ENCODE results near the gene WHRN.

DNA sequence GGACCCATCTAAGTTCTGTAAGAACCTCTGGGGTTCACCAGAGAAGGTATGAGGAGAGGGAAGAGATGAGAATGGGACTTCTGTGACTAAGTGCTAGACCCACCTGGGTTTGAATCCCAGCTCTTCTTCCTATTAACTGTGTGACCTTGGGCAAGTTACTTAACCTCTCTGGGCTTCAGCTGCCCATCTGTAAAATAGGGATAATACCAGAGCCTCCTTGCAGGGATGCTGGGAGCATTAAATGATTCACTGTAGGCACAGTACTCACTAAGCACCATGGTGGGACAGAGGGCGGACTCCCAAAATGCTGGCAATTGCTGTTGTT is 53.6 kb downstream of the WHRN start:
- TF ChIP-seq, protein P1, sequence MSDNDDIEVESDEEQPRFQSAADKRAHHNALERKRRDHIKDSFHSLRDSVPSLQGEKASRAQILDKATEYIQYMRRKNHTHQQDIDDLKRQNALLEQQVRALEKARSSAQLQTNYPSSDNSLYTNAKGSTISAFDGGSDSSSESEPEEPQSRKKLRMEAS (IDR thresholded peaks at IDR 0.05; ENCODE audit: low read depth, low read length) = no peak
- TF ChIP-seq, protein P2, sequence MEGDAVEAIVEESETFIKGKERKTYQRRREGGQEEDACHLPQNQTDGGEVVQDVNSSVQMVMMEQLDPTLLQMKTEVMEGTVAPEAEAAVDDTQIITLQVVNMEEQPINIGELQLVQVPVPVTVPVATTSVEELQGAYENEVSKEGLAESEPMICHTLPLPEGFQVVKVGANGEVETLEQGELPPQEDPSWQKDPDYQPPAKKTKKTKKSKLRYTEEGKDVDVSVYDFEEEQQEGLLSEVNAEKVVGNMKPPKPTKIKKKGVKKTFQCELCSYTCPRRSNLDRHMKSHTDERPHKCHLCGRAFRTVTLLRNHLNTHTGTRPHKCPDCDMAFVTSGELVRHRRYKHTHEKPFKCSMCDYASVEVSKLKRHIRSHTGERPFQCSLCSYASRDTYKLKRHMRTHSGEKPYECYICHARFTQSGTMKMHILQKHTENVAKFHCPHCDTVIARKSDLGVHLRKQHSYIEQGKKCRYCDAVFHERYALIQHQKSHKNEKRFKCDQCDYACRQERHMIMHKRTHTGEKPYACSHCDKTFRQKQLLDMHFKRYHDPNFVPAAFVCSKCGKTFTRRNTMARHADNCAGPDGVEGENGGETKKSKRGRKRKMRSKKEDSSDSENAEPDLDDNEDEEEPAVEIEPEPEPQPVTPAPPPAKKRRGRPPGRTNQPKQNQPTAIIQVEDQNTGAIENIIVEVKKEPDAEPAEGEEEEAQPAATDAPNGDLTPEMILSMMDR (IDR thresholded peaks at IDR 0.05; ENCODE audit: low read depth, low read length) = no peak
- TF ChIP-seq POLR2A (IDR thresholded peaks at IDR 0.05; ENCODE audit: extremely low read depth, insufficient read length) = no peak

All from NB4 (cell line).